IMR-90 (cell line): ENCODE results near the gene HMX3. TPM values are rescaled to one million over a fixed set of nuclear protein-coding genes. Genes with fewer than 3 reads are reported as not detected.

Experiments used
- ATAC-seq: fragments of 200-7000 bp; cut with Tn5 transposase; 2 replicates; pipeline ENCODE4 v1.9.1; 2020; ENCODE audit warnings: low read depth, mild to moderate bottlenecking, moderate library complexity
- BruUV-seq: library from RNA; stranded (reverse); fragments of 400-500 nt; replicated peaks from 2 replicates; lab custom pipeline; 2021; lab: Mats Ljungman, UMichigan
- CTCF ChIA-PET: fragments of 300-600 bp; formaldehyde crosslinking; extraction: SDS; loops from one replicate; lab custom pipeline; 2021; ENCODE audit warnings: antibody characterized with exemption; lab: Yijun Ruan, JAX
- POLR2A ChIA-PET: fragments of 300-600 bp; sonication (Branson Sonifier 250); formaldehyde crosslinking; loops from one replicate; lab custom pipeline; 2022; ENCODE audit warnings: antibody characterized with exemption; ENCODE audit not compliant: unreplicated experiment; lab: Charles Lee
- DNase-seq: peaks from one replicate; pipeline ENCODE4 v3.0.0; 2013
- H2AFZ ChIP-seq: replicated peaks from 2 replicates; pipeline ENCODE3; 2013; ENCODE audit warnings: low read length, mild to moderate bottlenecking; ENCODE audit not compliant: poor library complexity
- H2AK5ac ChIP-seq: 2 replicates; pipeline ENCODE4 v1.6.1; 2013; ENCODE audit warnings: low read depth, low read length, inconsistent platforms
- H2AK9ac ChIP-seq: replicated peaks from 2 replicates; pipeline ENCODE3; 2013; ENCODE audit warnings: mild to moderate bottlenecking, low read depth, low read length, moderate library complexity; ENCODE audit not compliant: poor library complexity
- H2BK120ac ChIP-seq: 2 replicates; pipeline ENCODE4 v1.6.1; 2013; ENCODE audit warnings: low read depth, low read length, inconsistent platforms
- H2BK15ac ChIP-seq: 3 replicates; pipeline ENCODE4 v1.6.1; 2013; ENCODE audit warnings: low read depth, low read length, inconsistent platforms
- H2BK20ac ChIP-seq: 2 replicates; pipeline ENCODE4 v1.6.1; 2013; ENCODE audit warnings: low read depth, mild to moderate bottlenecking, inconsistent platforms, low read length, moderate library complexity
- H2BK5ac ChIP-seq: 2 replicates; pipeline ENCODE4 v1.6.1; 2013; ENCODE audit warnings: mild to moderate bottlenecking, low read depth, low read length, inconsistent platforms; ENCODE audit not compliant: poor library complexity, severe bottlenecking
- H3K14ac ChIP-seq: replicated peaks from 2 replicates; pipeline ENCODE4 v1.6.1; 2013; ENCODE audit warnings: low read depth, low read length, inconsistent platforms
- H3K18ac ChIP-seq: 2 replicates; pipeline ENCODE4 v1.6.1; 2013; ENCODE audit warnings: low read depth, low read length, control low read depth
- H3K23ac ChIP-seq: 2 replicates; pipeline ENCODE4 v1.6.1; 2013; ENCODE audit warnings: low read depth, low read length, inconsistent platforms
- H3K27ac ChIP-seq: 2 replicates; pipeline ENCODE4 v1.5.1; 2013; ENCODE audit warnings: mild to moderate bottlenecking, control low read depth, low read length; ENCODE audit not compliant: insufficient read depth
- H3K27me3 ChIP-seq: 2 replicates; pipeline ENCODE4 v1.6.1; 2013; ENCODE audit warnings: low read length; ENCODE audit not compliant: control insufficient read depth, insufficient read depth
- H3K36me3 ChIP-seq: 2 replicates; pipeline ENCODE4 v1.6.1; 2013; ENCODE audit warnings: low read length, mixed read lengths; ENCODE audit not compliant: control insufficient read depth, insufficient read depth
- H3K4ac ChIP-seq: 2 replicates; pipeline ENCODE4 v1.6.1; 2013; ENCODE audit warnings: low read depth, low read length, inconsistent platforms
- H3K4me1 ChIP-seq: 2 replicates; pipeline ENCODE4 v1.6.1; 2013; ENCODE audit warnings: low read length, mixed read lengths; ENCODE audit not compliant: control insufficient read depth, insufficient read depth
- H3K4me2 ChIP-seq: 2 replicates; pipeline ENCODE4 v1.6.1; 2013; ENCODE audit warnings: low read depth, mild to moderate bottlenecking, control low read depth, low read length, moderate library complexity
- H3K4me3 ChIP-seq: 2 replicates; pipeline ENCODE4 v1.5.1; 2013; ENCODE audit warnings: low read depth, mild to moderate bottlenecking, control low read depth, low read length, moderate library complexity; ENCODE audit not compliant: insufficient read depth
- H3K56ac ChIP-seq: 2 replicates; pipeline ENCODE4 v1.6.1; 2013; ENCODE audit warnings: low read length, inconsistent platforms; ENCODE audit not compliant: insufficient read depth; ENCODE audit errors: extremely low read depth
- H3K79me1 ChIP-seq, 2 experiments: 2 replicates each; pipeline ENCODE4 v1.6.1; 2013; ENCODE audit warnings: low read length in 2 of 2, inconsistent platforms in 1 of 2, low read depth in 1 of 2
- H3K9ac ChIP-seq: 2 replicates; pipeline ENCODE4 v1.6.1; 2013; ENCODE audit warnings: low read depth, low read length, control low read depth
- H3K9me1 ChIP-seq: 2 replicates; pipeline ENCODE4 v1.6.1; 2013; ENCODE audit warnings: low read length, inconsistent platforms; ENCODE audit not compliant: insufficient read depth
- H3K9me3 ChIP-seq: 2 replicates; pipeline ENCODE4 v1.6.1; 2013; ENCODE audit warnings: low read length; ENCODE audit not compliant: control insufficient read depth, insufficient read depth
- H4K20me1 ChIP-seq: 2 replicates; pipeline ENCODE4 v1.6.1; 2013; ENCODE audit warnings: low read length, inconsistent platforms; ENCODE audit not compliant: insufficient read depth
- H4K5ac ChIP-seq: 2 replicates; pipeline ENCODE4 v1.6.1; 2013; ENCODE audit warnings: mild to moderate bottlenecking, low read depth, low read length, control low read depth
- H4K8ac ChIP-seq, 2 experiments: 2 replicates each; pipeline ENCODE4 v1.6.1; 2013; ENCODE audit warnings: low read depth in 2 of 2, low read length in 2 of 2, control low read depth in 1 of 2, inconsistent platforms in 1 of 2
- H4K91ac ChIP-seq: 2 replicates; pipeline ENCODE4 v1.6.1; 2013; ENCODE audit warnings: low read depth, low read length, inconsistent platforms; ENCODE audit not compliant: insufficient read depth
- BHLHE40 ChIP-seq: fragments of 150-350 bp; IDR thresholded peaks from 2 replicates; pipeline ENCODE4 v1.6.1; 2016; ENCODE audit warnings: mild to moderate bottlenecking, low read depth, low read length
- FOS ChIP-seq: fragments of 150-350 bp; IDR thresholded peaks from 2 replicates; pipeline ENCODE4 v1.6.1; 2016; ENCODE audit warnings: low read depth, low read length
- MAFK ChIP-seq: IDR thresholded peaks from 2 replicates; pipeline ENCODE4 v1.6.1; 2012; ENCODE audit warnings: low read depth, low read length, improper control_type of control experiment
- MAZ ChIP-seq: IDR thresholded peaks from 2 replicates; pipeline ENCODE4 v1.6.1; 2012; ENCODE audit warnings: low read depth, mild to moderate bottlenecking, low read length, improper control_type of control experiment, moderate library complexity, borderline replicate concordance
- MXI1 ChIP-seq: IDR thresholded peaks from 2 replicates; pipeline ENCODE4 v1.6.1; 2012; ENCODE audit warnings: low read depth, mild to moderate bottlenecking, low read length, moderate library complexity, borderline replicate concordance
- POLR2A ChIP-seq: IDR thresholded peaks from 2 replicates; pipeline ENCODE4 v1.6.1; 2012; ENCODE audit warnings: mild to moderate bottlenecking, low read depth, low read length
- RFX5 ChIP-seq: IDR thresholded peaks from 2 replicates; pipeline ENCODE4 v1.8.0; 2012; ENCODE audit warnings: low read depth, mild to moderate bottlenecking, low read length, moderate library complexity
- SMC3 ChIP-seq: fragments of 150-350 bp; IDR thresholded peaks from 2 replicates; pipeline ENCODE4 v1.6.1; 2016; ENCODE audit warnings: low read depth, mild to moderate bottlenecking, antibody characterized with exemption, low read length, moderate library complexity
- WGBS, 2 experiments: methylation state at CpG; one replicate each; pipeline versions ENCODE4 v1.1.5 to v1.1.7; 2013; ENCODE audit warnings: missing lambda C conversion rate in 2 of 2; ENCODE audit not compliant: insufficient read length in 1 of 2; ENCODE audit errors: extremely low coverage in 2 of 2; 5-methylcytosine and 5-hydroxymethylcytosine counted together
- dilution Hi-C: fragments of 300-500 bp; cut with HindIII; formaldehyde crosslinking; loops from one replicate; pipeline ENCODE4 v1.14.3; 2018; ENCODE audit warnings: low sequenced_read_pairs; ENCODE audit not compliant: unreplicated experiment
- in situ Hi-C: fragments of 300-500 bp; cut with MboI; formaldehyde crosslinking; loops from 3 replicates; pipeline ENCODE4 v1.14.3; 2019; ENCODE audit warnings: low sequenced_read_pairs, inconsistent platforms, mixed read lengths
- intact Hi-C: fragments of 100-400 bp; cut with micrococcal nuclease; formaldehyde crosslinking; loops from 2 replicates; pipeline ENCODE4 v1.10.0; 2022
- polyA plus RNA-seq, 3 experiments: library from polyadenylated mRNA; depleted of rRNA; stranded (reverse); fragments of >200 nt; gene quantifications; 2 replicates each; pipeline ENCODE4 v1.2.3, GENCODE V29; 2012; ENCODE audit warnings: low replicate concordance in 1 of 3
- total RNA-seq: library from RNA; depleted of rRNA; stranded (reverse); fragments of >200 nt; gene quantifications from 2 replicates; pipeline ENCODE4 v1.2.3, GENCODE V29; 2012

Gene HMX3
- total and polyA plus RNA-seq, 2 of the 4 experiments (the other 2 are of a cell fraction): not detected

DNA sequence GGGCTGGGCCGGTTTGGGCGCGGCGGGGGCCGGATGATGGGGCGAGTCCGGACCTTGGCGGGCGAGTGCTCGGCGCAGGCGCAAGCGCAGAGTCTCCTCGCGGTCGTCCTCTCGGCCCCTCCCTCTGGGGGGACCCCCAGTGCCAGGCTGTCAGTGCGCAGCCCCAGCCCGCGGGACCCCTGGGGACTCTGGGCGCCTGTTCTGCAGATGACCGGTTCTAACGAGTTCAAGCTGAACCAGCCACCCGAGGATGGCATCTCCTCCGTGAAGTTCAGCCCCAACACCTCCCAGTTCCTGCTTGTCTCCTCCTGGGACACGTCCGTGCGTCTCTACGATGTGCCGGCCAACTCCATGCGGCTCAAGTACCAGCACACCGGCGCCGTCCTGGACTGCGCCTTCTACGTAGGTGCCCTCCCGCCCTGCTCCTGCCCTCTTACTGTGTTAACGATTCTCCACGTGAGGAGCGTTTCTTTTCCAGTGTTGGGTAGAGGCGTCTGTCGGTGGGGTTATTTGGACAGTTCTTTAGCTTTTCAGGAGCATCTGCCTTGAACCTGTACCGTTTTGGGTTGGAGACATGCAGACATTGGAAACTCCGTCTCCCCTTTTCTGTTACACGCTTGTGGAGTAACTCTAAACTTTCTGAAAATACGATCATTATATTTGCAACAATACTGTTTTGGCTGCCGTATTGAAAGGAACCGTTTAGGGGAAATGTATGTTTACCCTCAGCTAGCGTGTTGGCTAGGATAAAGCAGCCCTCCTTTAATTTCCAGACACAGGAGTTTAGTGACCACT lies 19.1 kb downstream of the HMX3 start:
- Histone ChIP-seq H2BK15ac (no peak overlapping the region), H3K4ac (peak overlapping the region; percentile 84), H4K20me1 (peaks cover 22% of the 10 kb centered on the region), H2BK120ac (no peak overlapping the region), H2BK5ac (peak overlapping the region; percentile 82), H3K18ac (no peak overlapping the region), H3K56ac (peak overlapping the region; percentile 90; the same call in 1 of the 2 replicates), H2AK5ac (peak overlapping the region; percentile 68; the same call in 1 of the 2 replicates), H3K4me2 (peak overlapping the region; percentile 98), H3K36me3 (peaks cover 2% of the 10 kb centered on the region; the same call in 1 of the 2 replicates), H3K23ac (peak overlapping the region; percentile 66), H2BK20ac (no peak overlapping the region), H3K4me1 (peaks cover 1% of the 10 kb centered on the region), H3K9ac (peak overlapping the region; percentile 79), H3K9me3 (0 out of 2 replicates have a peak, but pooled peaks cover 3% of the 10 kb centered on the region), H2AK9ac (peak overlapping the region; percentile 97), H3K4me3 (peak overlapping the region; percentile 79), H4K8ac (peak overlapping the region; percentile 67 to 69), H3K27me3 (peaks cover 22% of the 10 kb centered on the region), H3K79me1 (peaks cover 0 to 20% of the 10 kb centered on the region in 2 experiments; a peak in 2 of 4 replicates), H3K9me1 (no peaks in the 10 kb centered on the region), H4K91ac (peak overlapping the region; percentile 89), H3K27ac (peak overlapping the region; percentile 75), H3K14ac (peak overlapping the region; percentile 89), H2AFZ (peak overlapping the region; percentile 97), H4K5ac (no peak overlapping the region)
- 2% methylated on average over 9 of the region's 49 CpGs; no CpG with 5 or more reads in 1 of the 2 experiments for WGBS, 2 experiments
- CTCF ChIA-PET: no interaction called here
- peak; percentile 72 for ATAC-seq
- dilution Hi-C loops: no loop called here
- peak; percentile 40 for DNase-seq
- in situ Hi-C loops: loop anchor here (25.0 kb wide), 2 partner anchors 293 to 1018 kb away; no protein-coding TSS in a partner anchor
- TSS peak; percentile 49 for BruUV-seq
- TF ChIP-seq SMC3: no peak
- TF ChIP-seq POLR2A: no peak
- TF ChIP-seq RFX5: no peak
- TF ChIP-seq MAZ: peak; percentile 81; the same call in 1 of the 2 replicates
- TF ChIP-seq FOS: no peak
- peak; percentile 65; the same call in 1 of the 2 replicates for TF ChIP-seq MXI1
- TF ChIP-seq BHLHE40: no peak
- no peak for TF ChIP-seq MAFK
- intact Hi-C loops: loop anchor here (10.0 kb wide), 2 partner anchors 300 to 1260 kb away; partner anchors contain the start of gene OAT
- POLR2A ChIA-PET: no interaction called here
